ENCODE data around the gene TRNAU1AP.

TRNAU1AP gene

DNA sequence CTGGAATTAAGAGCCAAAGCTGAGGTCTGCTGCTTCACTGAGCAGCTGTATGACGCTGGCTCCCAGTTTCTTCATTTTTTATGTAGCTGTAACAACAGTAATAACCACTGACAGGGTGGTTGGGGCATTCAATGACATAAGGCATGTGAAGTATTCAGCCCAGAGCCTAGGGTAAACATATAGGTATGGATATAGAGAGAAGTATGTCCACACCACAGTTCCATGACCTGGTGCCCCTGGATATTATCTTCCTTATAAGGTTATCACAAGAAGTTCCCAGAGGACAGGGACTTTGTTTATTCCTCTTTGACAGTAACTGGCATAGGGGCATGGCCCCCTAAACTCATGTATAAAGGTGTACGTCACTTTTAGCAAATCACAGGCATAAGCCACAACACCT, 53.9 kb downstream of the TRNAU1AP start:
- H3K27me3 ChIP-seq (ENCODE audit: insufficient read depth, low read depth), result no peaks in the 10 kb centered on the region
- no peaks in the 10 kb centered on the region for H3K36me3 ChIP-seq (ENCODE audit: insufficient read depth)
- no peak overlapping the region for H2AFZ ChIP-seq (ENCODE audit: low read depth)
- H3K27ac ChIP-seq, result peak overlapping the region; percentile 44; the same call in 1 of the 2 replicates
- no peak overlapping the region for H3K9ac ChIP-seq
- H3K4me3 ChIP-seq (IDR thresholded peaks at IDR 0.05; ENCODE audit: insufficient read depth, low read depth, low read length), result no peak overlapping the region
- no peaks in the 10 kb centered on the region for H4K20me1 ChIP-seq (ENCODE audit: insufficient read depth)
- no peaks in the 10 kb centered on the region for H3K79me2 ChIP-seq (ENCODE audit: insufficient read depth, low read depth)
- peak overlapping the region; percentile 44; the same call in 1 of the 2 replicates for H3K4me2 ChIP-seq
- peaks cover 50% of the 10 kb centered on the region for H3K4me1 ChIP-seq (ENCODE audit: low read depth, poor library complexity, severe bottlenecking)
- TF ChIP-seq, protein P1, sequence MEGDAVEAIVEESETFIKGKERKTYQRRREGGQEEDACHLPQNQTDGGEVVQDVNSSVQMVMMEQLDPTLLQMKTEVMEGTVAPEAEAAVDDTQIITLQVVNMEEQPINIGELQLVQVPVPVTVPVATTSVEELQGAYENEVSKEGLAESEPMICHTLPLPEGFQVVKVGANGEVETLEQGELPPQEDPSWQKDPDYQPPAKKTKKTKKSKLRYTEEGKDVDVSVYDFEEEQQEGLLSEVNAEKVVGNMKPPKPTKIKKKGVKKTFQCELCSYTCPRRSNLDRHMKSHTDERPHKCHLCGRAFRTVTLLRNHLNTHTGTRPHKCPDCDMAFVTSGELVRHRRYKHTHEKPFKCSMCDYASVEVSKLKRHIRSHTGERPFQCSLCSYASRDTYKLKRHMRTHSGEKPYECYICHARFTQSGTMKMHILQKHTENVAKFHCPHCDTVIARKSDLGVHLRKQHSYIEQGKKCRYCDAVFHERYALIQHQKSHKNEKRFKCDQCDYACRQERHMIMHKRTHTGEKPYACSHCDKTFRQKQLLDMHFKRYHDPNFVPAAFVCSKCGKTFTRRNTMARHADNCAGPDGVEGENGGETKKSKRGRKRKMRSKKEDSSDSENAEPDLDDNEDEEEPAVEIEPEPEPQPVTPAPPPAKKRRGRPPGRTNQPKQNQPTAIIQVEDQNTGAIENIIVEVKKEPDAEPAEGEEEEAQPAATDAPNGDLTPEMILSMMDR (conservative IDR thresholded peaks at IDR 0.05; ENCODE audit: low read depth, low read length), result no peak

DNA sequence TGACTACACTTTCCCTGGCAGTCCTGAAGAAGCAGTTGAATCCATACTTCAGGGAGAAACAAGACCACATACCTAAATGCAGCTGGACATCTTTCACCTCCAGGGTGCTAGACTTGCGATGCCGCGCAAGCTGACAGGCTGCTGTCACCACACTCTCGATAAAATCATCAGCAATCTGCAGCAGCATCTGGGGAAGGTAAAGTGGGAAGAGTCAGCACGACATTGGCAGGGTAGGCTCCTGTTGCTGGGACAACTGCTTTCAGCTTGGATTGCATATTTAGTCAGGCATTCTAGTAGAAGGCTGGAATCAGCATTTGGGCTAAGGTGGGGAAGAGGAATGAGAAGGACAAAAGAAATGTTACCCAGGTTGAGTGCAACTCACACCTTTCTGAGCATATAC, 60.3 kb downstream of the TRNAU1AP start:
- Histone ChIP-seq H3K27ac (no peak overlapping the region), H3K4me2 (no peak overlapping the region), H3K4me3 (IDR thresholded peaks at IDR 0.05; ENCODE audit: insufficient read depth, low read depth, low read length) (no peak overlapping the region), H3K36me3 (ENCODE audit: insufficient read depth) (no peaks in the 10 kb centered on the region), H3K4me1 (ENCODE audit: low read depth, poor library complexity, severe bottlenecking) (no peaks in the 10 kb centered on the region), H3K9ac (no peak overlapping the region), H2AFZ (ENCODE audit: low read depth) (no peak overlapping the region), H3K79me2 (ENCODE audit: insufficient read depth, low read depth) (no peaks in the 10 kb centered on the region), H4K20me1 (ENCODE audit: insufficient read depth) (no peaks in the 10 kb centered on the region), H3K27me3 (ENCODE audit: insufficient read depth, low read depth) (no peaks in the 10 kb centered on the region)
- TF ChIP-seq, protein P1 (conservative IDR thresholded peaks at IDR 0.05; ENCODE audit: low read depth, low read length), result no peak

Measured in KMS-11 (cell line).